OCI-LY3 (cell line): Measurements from ENCODE around the gene ASB7.

ENCODE experiments used
- H2AFZ ChIP-seq: fragments of 200-600, 300-600 bp; shearing (Covaris generic); 2 replicates; pipeline ENCODE4 v1.6.0; 2014; ENCODE audit warnings: antibody characterized with exemption, low read depth, low read length
- H3K27ac ChIP-seq: fragments of 200-600, 300-600 bp; sonication (generic); 2 replicates; pipeline ENCODE4 v1.5.1; 2014; ENCODE audit warnings: mild to moderate bottlenecking, low read length, moderate library complexity, mixed read lengths
- H3K27me3 ChIP-seq: fragments of 200-600, 300-600 bp; sonication (generic); 2 replicates; pipeline ENCODE4 v1.6.1; 2014; ENCODE audit warnings: low read depth, low read length, mixed read lengths
- H3K36me3 ChIP-seq: fragments of 200-600, 300-600 bp; sonication (generic); replicated peaks from 2 replicates; pipeline ENCODE3; 2014; ENCODE audit warnings: low read depth, low read length, mixed read lengths
- H3K4me1 ChIP-seq: fragments of 300-600, 200-600 bp; sonication (generic); 2 replicates; pipeline ENCODE4 v1.6.1; 2014; ENCODE audit warnings: low read length, mixed read lengths
- H3K4me2 ChIP-seq: fragments of 200-600, 300-600 bp; sonication (generic); 2 replicates; pipeline ENCODE4 v1.6.1; 2014; ENCODE audit warnings: low read length, mixed read lengths
- H3K4me3 ChIP-seq: fragments of 300-600, 200-600 bp; sonication (generic); 2 replicates; pipeline ENCODE4 v1.5.1; 2014; ENCODE audit warnings: antibody characterized with exemption, mild to moderate bottlenecking, low read length, moderate library complexity
- H3K79me2 ChIP-seq: fragments of 300-600, 200-600 bp; shearing (Covaris generic); 2 replicates; pipeline ENCODE4 v1.6.1; 2014; ENCODE audit warnings: mild to moderate bottlenecking, low read length, mixed read lengths
- H3K9ac ChIP-seq: fragments of 300-600, 200-600 bp; shearing (Covaris generic); 2 replicates; pipeline ENCODE4 v1.6.0; 2014; ENCODE audit warnings: mild to moderate bottlenecking, low read length, moderate library complexity
- H3K9me3 ChIP-seq: fragments of 200-600, 300-600 bp; shearing (Covaris generic); 2 replicates; pipeline ENCODE4 v1.6.1; 2014; ENCODE audit warnings: low read length, mixed read lengths; ENCODE audit not compliant: insufficient read depth
- H4K20me1 ChIP-seq: fragments of 200-600, 300-600 bp; sonication (generic); 2 replicates; pipeline ENCODE4 v1.6.1; 2016; ENCODE audit warnings: low read length, mixed read lengths; ENCODE audit not compliant: insufficient read depth
- EZH2phosphoT487 ChIP-seq: fragments of 200-600 bp; shearing (Covaris generic); IDR thresholded peaks from 2 replicates; pipeline ENCODE4 v1.6.1; 2018; ENCODE audit warnings: antibody characterized with exemption, mixed run types, low read depth
- TF ChIP-seq, protein P1 (sequence below): fragments of 200-600, 300-600 bp; sonication (generic); IDR thresholded peaks from 2 replicates; pipeline ENCODE4 v1.5.1; 2014; ENCODE audit warnings: antibody characterized with exemption, low read length, low read depth

Gene ASB7

GRCh38 chr15:100633763-100634075, 31.3 kb downstream of the ASB7 start:
- H3K4me2 ChIP-seq, result no peak overlapping the region
- H2AFZ ChIP-seq, result no peak overlapping the region
- peaks cover 47% of the 10 kb centered on the region for H3K79me2 ChIP-seq

DNA sequence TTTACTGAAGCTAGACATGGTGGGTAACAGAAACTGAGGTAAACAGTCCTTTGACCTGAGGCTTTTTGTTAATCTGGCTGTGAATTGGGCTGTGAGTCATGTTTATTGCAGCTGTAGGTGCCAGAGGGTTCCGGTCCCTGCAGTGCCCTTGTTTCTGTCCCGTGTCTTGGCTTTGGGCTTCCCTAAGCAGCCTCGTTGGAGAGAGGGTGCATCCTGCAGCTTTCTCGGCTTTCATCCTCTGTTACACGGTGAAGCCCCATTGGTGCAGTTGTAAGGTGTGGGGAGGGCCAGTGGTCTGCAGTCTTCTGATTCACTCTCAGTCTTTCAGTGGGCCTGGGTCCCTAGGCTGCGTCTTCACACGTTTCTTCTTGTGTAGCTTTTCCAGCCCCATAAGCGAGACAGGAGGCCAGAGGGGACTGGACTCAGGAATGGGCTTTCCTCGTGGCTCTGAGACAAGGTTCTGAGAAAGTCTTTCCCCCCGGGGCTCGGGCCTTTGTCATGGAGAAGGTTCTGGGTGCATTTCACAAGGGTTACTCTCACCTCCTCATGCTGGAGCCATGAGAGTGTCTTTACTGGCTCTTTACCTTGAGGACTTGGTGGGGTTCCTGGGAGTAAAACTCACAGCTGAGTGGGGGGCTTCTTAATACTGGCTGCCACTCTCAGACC, 33.1 kb downstream of the ASB7 start:
- H3K27ac ChIP-seq, result no peak overlapping the region
- H3K9me3 ChIP-seq, result no peaks in the 10 kb centered on the region
- TF ChIP-seq, protein P1, sequence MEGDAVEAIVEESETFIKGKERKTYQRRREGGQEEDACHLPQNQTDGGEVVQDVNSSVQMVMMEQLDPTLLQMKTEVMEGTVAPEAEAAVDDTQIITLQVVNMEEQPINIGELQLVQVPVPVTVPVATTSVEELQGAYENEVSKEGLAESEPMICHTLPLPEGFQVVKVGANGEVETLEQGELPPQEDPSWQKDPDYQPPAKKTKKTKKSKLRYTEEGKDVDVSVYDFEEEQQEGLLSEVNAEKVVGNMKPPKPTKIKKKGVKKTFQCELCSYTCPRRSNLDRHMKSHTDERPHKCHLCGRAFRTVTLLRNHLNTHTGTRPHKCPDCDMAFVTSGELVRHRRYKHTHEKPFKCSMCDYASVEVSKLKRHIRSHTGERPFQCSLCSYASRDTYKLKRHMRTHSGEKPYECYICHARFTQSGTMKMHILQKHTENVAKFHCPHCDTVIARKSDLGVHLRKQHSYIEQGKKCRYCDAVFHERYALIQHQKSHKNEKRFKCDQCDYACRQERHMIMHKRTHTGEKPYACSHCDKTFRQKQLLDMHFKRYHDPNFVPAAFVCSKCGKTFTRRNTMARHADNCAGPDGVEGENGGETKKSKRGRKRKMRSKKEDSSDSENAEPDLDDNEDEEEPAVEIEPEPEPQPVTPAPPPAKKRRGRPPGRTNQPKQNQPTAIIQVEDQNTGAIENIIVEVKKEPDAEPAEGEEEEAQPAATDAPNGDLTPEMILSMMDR, result no peak
- TF ChIP-seq EZH2phosphoT487, result no peak
- no peak overlapping the region for H3K9ac ChIP-seq
- H4K20me1 ChIP-seq, result peaks cover 47% of the 10 kb centered on the region
- no peaks in the 10 kb centered on the region for H3K4me1 ChIP-seq
- peaks cover 51% of the 10 kb centered on the region for H3K79me2 ChIP-seq
- no peak overlapping the region for H3K4me3 ChIP-seq
- no peak overlapping the region for H2AFZ ChIP-seq
- no peak overlapping the region for H3K4me2 ChIP-seq
- H3K27me3 ChIP-seq, result no peaks in the 10 kb centered on the region
- peaks cover 18% of the 10 kb centered on the region for H3K36me3 ChIP-seq

More at GRCh38 chr15:100633763-100634075, 31.3 kb downstream of the ASB7 start:
- TF ChIP-seq, protein P1, result no peak
- no peak for TF ChIP-seq EZH2phosphoT487
- Histone ChIP-seq H3K9me3 (no peaks in the 10 kb centered on the region), H4K20me1 (peaks cover 42% of the 10 kb centered on the region), H3K36me3 (peaks cover 29% of the 10 kb centered on the region), H3K4me1 (no peaks in the 10 kb centered on the region), H3K4me3 (no peak overlapping the region), H3K9ac (no peak overlapping the region), H3K27me3 (no peaks in the 10 kb centered on the region), H3K27ac (no peak overlapping the region)

DNA sequence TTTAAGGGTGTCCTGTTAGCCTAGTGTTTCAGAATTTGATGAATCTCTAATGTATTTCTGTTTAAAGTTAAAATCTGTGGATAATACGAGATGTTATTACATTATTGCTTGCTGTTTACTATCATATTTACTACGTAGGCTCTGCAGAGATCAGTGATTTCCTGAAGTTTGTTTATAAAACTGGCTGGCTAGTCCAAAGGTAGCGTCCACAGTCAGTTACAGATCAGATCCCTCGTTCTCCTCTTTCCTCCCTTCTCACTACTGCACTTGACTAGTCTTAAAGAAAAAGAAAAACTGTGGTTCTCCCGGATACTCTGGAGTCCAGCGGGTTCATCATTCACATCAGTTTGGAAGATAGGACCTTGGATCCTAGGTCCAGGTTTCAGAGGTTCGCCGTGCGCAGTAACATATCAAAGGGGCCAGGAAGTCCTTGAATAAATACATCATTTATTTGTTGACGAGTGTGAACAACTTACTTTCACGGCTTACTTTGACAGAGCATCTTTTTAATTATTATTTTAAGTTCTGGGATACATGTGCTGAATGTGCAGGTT, 35.9 kb downstream of the ASB7 start:
- H3K79me2 ChIP-seq, result peaks cover 62% of the 10 kb centered on the region
- H3K4me1 ChIP-seq, result no peaks in the 10 kb centered on the region
- no peak overlapping the region for H2AFZ ChIP-seq
- no peak overlapping the region for H3K4me2 ChIP-seq
- H3K27ac ChIP-seq, result no peak overlapping the region
- peaks cover 5% of the 10 kb centered on the region for H3K36me3 ChIP-seq
- H3K9me3 ChIP-seq, result no peaks in the 10 kb centered on the region
- H3K4me3 ChIP-seq, result no peak overlapping the region
- peaks cover 63% of the 10 kb centered on the region for H4K20me1 ChIP-seq
- H3K27me3 ChIP-seq, result no peaks in the 10 kb centered on the region
- H3K9ac ChIP-seq, result no peak overlapping the region
- TF ChIP-seq EZH2phosphoT487, result no peak
- TF ChIP-seq, protein P1, result no peak

- peaks cover 46% of the 10 kb centered on the region for H3K79me2 ChIP-seq
Measured at GRCh38 chr15:100642213-100642949, 40.0 kb downstream of the ASB7 start.

More at GRCh38 chr15:100642213-100642949, 40.0 kb downstream of the ASB7 start:
- Histone ChIP-seq H2AFZ (no peak overlapping the region), H3K9ac (no peak overlapping the region), H3K9me3 (no peaks in the 10 kb centered on the region), H3K27ac (no peak overlapping the region), H3K4me2 (no peak overlapping the region), H3K4me1 (no peaks in the 10 kb centered on the region), H3K27me3 (no peaks in the 10 kb centered on the region), H4K20me1 (peaks cover 48% of the 10 kb centered on the region), H3K4me3 (no peak overlapping the region), H3K36me3 (no peaks in the 10 kb centered on the region)
- TF ChIP-seq, protein P1, result no peak
- TF ChIP-seq EZH2phosphoT487, result no peak
